Ascending aorta (tissue), 2 donors: Measurements from ENCODE around the gene SLCO2A1. TPM values are rescaled to one million over a fixed set of nuclear protein-coding genes. Genes with fewer than 3 reads are reported as not detected.

ENCODE experiments used
- DNase-seq, 2 donors: peaks; one replicate each; pipeline ENCODE4 v3.0.0-alpha.2; 2019; ENCODE audit warnings: low spot score in 2 of 2
- H3K27ac ChIP-seq, 2 donors: fragments of 200-600 bp; sonication (generic); one replicate each; pipeline ENCODE4 v1.5.1; 2016 to 2017; ENCODE audit warnings: mild to moderate bottlenecking in 1 of 2
- H3K27me3 ChIP-seq: fragments of 200-600 bp; sonication (generic); one replicate; pipeline ENCODE4 v1.5.1; 2017
- H3K36me3 ChIP-seq, 2 donors: fragments of 200-600 bp; sonication (generic); one replicate each; pipeline ENCODE4 v1.5.1; 2016
- H3K4me1 ChIP-seq, 2 donors: fragments of 200-600 bp; sonication (generic); one replicate each; pipeline ENCODE4 v1.5.1; 2016 to 2017; ENCODE audit warnings: mild to moderate bottlenecking in 1 of 2
- H3K4me3 ChIP-seq, 2 donors: fragments of 200-600 bp; sonication (generic); one replicate each; pipeline ENCODE4 v1.5.1; 2016 to 2017; ENCODE audit warnings: mild to moderate bottlenecking in 1 of 2
- H3K9me3 ChIP-seq, 2 donors: fragments of 200-600 bp; sonication (generic); one replicate each; pipeline ENCODE4 v1.5.1; 2016
- CTCF ChIP-seq, 3 experiments: fragments of 200-600 bp in 2 of 3; fragments of 450-650 bp in 1 of 3; sonication (generic) in 2 of 3; IDR thresholded peaks; one replicate each; pipeline ENCODE4 v1.5.1; 2016 to 2019; ENCODE audit warnings: antibody characterized with exemption in 3 of 3, mild to moderate bottlenecking in 1 of 3, moderate library complexity in 1 of 3
- intact Hi-C: fragments of 100-400 bp; cut with DNase I; formaldehyde crosslinking; loops from one replicate; pipeline ENCODE4 v1.15.1; 2023
- total RNA-seq: library from RNA; depleted of rRNA; stranded (reverse); fragments of >200 nt; gene quantifications from one replicate; pipeline ENCODE4 v1.1.0, GENCODE V29; 2016

SLCO2A1 gene
- total RNA-seq, 1 donor from 2014 or later, result 111 TPM

- H3K4me3 ChIP-seq, result no peak overlapping the region
- DNase-seq, result peak in 1 of 2 donors; percentile 48
- intact Hi-C loops, result no loop called here
- TF ChIP-seq CTCF (IDR thresholded peaks at IDR 0.05), result no peak
- H3K27me3 ChIP-seq, result no peaks in the 10 kb centered on the region
- no peaks in the 10 kb centered on the region for H3K9me3 ChIP-seq
- no peaks in the 10 kb centered on the region for H3K4me1 ChIP-seq
- no peaks in the 10 kb centered on the region for H3K36me3 ChIP-seq
- no peak overlapping the region for H3K27ac ChIP-seq
These were observed 37.3 kb downstream of the SLCO2A1 start for GRCh38 chr3:133992381-133992780.

- H3K9me3 ChIP-seq, result no peaks in the 10 kb centered on the region
- TF ChIP-seq CTCF (IDR thresholded peaks at IDR 0.05), result no peak
- peak in 1 of 2 donors; percentile 27 for DNase-seq
- H3K27ac ChIP-seq, result no peak overlapping the region
- no peaks in the 10 kb centered on the region for H3K4me1 ChIP-seq
- intact Hi-C loops, result no loop called here
- no peaks in the 10 kb centered on the region for H3K27me3 ChIP-seq
- H3K36me3 ChIP-seq, result no peaks in the 10 kb centered on the region
- H3K4me3 ChIP-seq, result no peak overlapping the region
These were observed 38.1 kb downstream of the SLCO2A1 start for GRCh38 chr3:133991637-133992036.

- no peaks in the 10 kb centered on the region for H3K36me3 ChIP-seq
These were observed 38.5 kb downstream of the SLCO2A1 start for GRCh38 chr3:133991209-133991608.

GRCh38 chr3:133989936-133990702 is 39.6 kb downstream of the SLCO2A1 start:
- Histone ChIP-seq H3K27ac (no peak overlapping the region), H3K4me1 (no peaks in the 10 kb centered on the region), H3K27me3 (no peaks in the 10 kb centered on the region), H3K9me3 (no peaks in the 10 kb centered on the region), H3K4me3 (no peak overlapping the region), H3K36me3 (no peaks in the 10 kb centered on the region)
- DNase-seq, result no peak
- intact Hi-C loops, result no loop called here
- no peak for TF ChIP-seq CTCF (IDR thresholded peaks at IDR 0.05)

More at GRCh38 chr3:133991209-133991608, 38.5 kb downstream of the SLCO2A1 start:
- DNase-seq, result peak in 1 of 2 donors; percentile 63
- Histone ChIP-seq H3K4me1 (no peaks in the 10 kb centered on the region), H3K4me3 (no peak overlapping the region), H3K27ac (no peak overlapping the region), H3K9me3 (no peaks in the 10 kb centered on the region), H3K27me3 (no peaks in the 10 kb centered on the region)
- no peak for TF ChIP-seq CTCF (IDR thresholded peaks at IDR 0.05)
- intact Hi-C loops, result no loop called here

GRCh38 chr3:133988631-133989161 is 41.0 kb downstream of the SLCO2A1 start:
- no peaks in the 10 kb centered on the region for H3K4me1 ChIP-seq
- no peak overlapping the region for H3K4me3 ChIP-seq
- no peaks in the 10 kb centered on the region for H3K27me3 ChIP-seq
- no peaks in the 10 kb centered on the region for H3K9me3 ChIP-seq
- no peak for DNase-seq
- intact Hi-C loops, result no loop called here
- TF ChIP-seq CTCF (IDR thresholded peaks at IDR 0.05), result no peak
- no peaks in the 10 kb centered on the region for H3K36me3 ChIP-seq
- no peak overlapping the region for H3K27ac ChIP-seq
